GM12878 (cell line): ENCODE data around the gene ZNF644. TPM values are rescaled to one million over a fixed set of nuclear protein-coding genes. Genes with fewer than 3 reads are reported as not detected.

Experiments used
- ATAC-seq: fragments of 200-7000 bp; cut with Tn5 transposase; 3 replicates; pipeline ENCODE4 v1.9.1; 2020; ENCODE audit warnings: mild to moderate bottlenecking, moderate library complexity
- BruUV-seq: library from RNA; stranded (reverse); fragments of 400-500 nt; replicated peaks from 2 replicates; lab custom pipeline; 2021; lab: Mats Ljungman, UMichigan
- CTCF ChIA-PET: fragments of 300-600 bp; sonication (Branson Sonifier 250); formaldehyde crosslinking; extraction: SDS; loops from one replicate; lab custom pipeline; 2021; ENCODE audit warnings: inconsistent platforms; lab: Yijun Ruan, JAX
- POLR2A ChIA-PET: fragments of 350-600 bp; formaldehyde crosslinking; extraction: SDS; loops from one replicate; lab custom pipeline; 2021; ENCODE audit warnings: inconsistent platforms; lab: Charles Lee
- RAD21 ChIA-PET: fragments of 300-600 bp; sonication (Branson Sonifier 250); formaldehyde crosslinking; loops from one replicate; lab custom pipeline; 2023; ENCODE audit warnings: antibody characterized with exemption; ENCODE audit not compliant: unreplicated experiment; lab: Charles Lee
- SMC1A ChIA-PET: fragments of 300-600 bp; sonication (Branson Sonifier 250); formaldehyde crosslinking; loops from one replicate; lab custom pipeline; 2023; ENCODE audit not compliant: unreplicated experiment, uncharacterized antibody; lab: Charles Lee
- DNase-seq: peaks from one replicate; pipeline ENCODE4 v3.0.0-alpha.2; 2011; ENCODE audit warnings: low read depth, low spot score
- FAIRE-seq: peaks from 3 replicates; lab custom pipeline; 2011; peaks lifted over from hg19 to GRCh38; lab: Jason Lieb, UNC
- H2AFZ ChIP-seq: 2 replicates; pipeline ENCODE4 v1.6.0; 2011; ENCODE audit warnings: low read depth, low read length, control low read depth; ENCODE audit not compliant: control insufficient read depth
- H3K27ac ChIP-seq: 2 replicates; pipeline ENCODE4 v1.5.1; 2011; ENCODE audit warnings: control low read depth; ENCODE audit not compliant: control insufficient read depth, insufficient read depth
- H3K27me3 ChIP-seq, 2 experiments: replicated peaks in 1 of 2; 2 replicates each; pipeline versions ENCODE4 v1.6.0 to v1.6.1; 2011; ENCODE audit warnings: low read length in 1 of 2; ENCODE audit not compliant: control insufficient read depth in 2 of 2, insufficient read depth in 2 of 2
- H3K36me3 ChIP-seq, 2 experiments: 2 replicates each; pipeline ENCODE4 v1.5.1; 2011; ENCODE audit warnings: low read length in 1 of 2; ENCODE audit not compliant: control insufficient read depth in 2 of 2, insufficient read depth in 2 of 2
- H3K4me1 ChIP-seq: 2 replicates; pipeline ENCODE4 v1.6.1; 2011; ENCODE audit warnings: mild to moderate bottlenecking, low read length, moderate library complexity, mixed read lengths; ENCODE audit not compliant: control insufficient read depth, insufficient read depth
- H3K4me2 ChIP-seq: 2 replicates; pipeline ENCODE4 v1.6.0; 2011; ENCODE audit warnings: control low read depth; ENCODE audit not compliant: control insufficient read depth, insufficient read depth
- H3K4me3 ChIP-seq: fragments of 200-600 bp; sonication (generic); 2 replicates; pipeline ENCODE4 v1.5.1; 2016
- H3K79me2 ChIP-seq: 2 replicates; pipeline ENCODE4 v1.6.0; 2011; ENCODE audit warnings: low read length; ENCODE audit not compliant: control insufficient read depth, insufficient read depth
- H3K9ac ChIP-seq: 2 replicates; pipeline ENCODE4 v1.8.0; 2011; ENCODE audit warnings: low read length, control low read depth, mixed read lengths; ENCODE audit not compliant: control insufficient read depth, insufficient read depth
- H3K9me3 ChIP-seq: replicated peaks from 3 replicates; pipeline ENCODE4 v1.5.1; 2011; ENCODE audit warnings: mild to moderate bottlenecking, low read length; ENCODE audit not compliant: control insufficient read depth, insufficient read depth
- H4K20me1 ChIP-seq: 2 replicates; pipeline ENCODE4 v1.6.0; 2011; ENCODE audit not compliant: control insufficient read depth, insufficient read depth
- BCL11A ChIP-seq: IDR thresholded peaks from 2 replicates; pipeline ENCODE4 v1.6.1; 2011; ENCODE audit warnings: low read depth, low read length
- EGR1 ChIP-seq, 2 experiments: IDR thresholded peaks; 1 replicate in 1 of 2; 2 replicates in 1 of 2; pipeline ENCODE4 v1.6.1; 2011 to 2012; ENCODE audit warnings: low read depth in 2 of 2, low read length in 2 of 2, borderline replicate concordance in 1 of 2, mild to moderate bottlenecking in 1 of 2, moderate library complexity in 1 of 2
- SUZ12 ChIP-seq: fragments of 200-600 bp; sonication (generic); IDR thresholded peaks from one replicate; pipeline ENCODE4 v1.6.1; 2018; ENCODE audit warnings: antibody characterized with exemption, mild to moderate bottlenecking; ENCODE audit not compliant: unreplicated experiment
- in situ Hi-C: fragments of 300-500 bp; cut with MboI; formaldehyde crosslinking; loops from 9 replicates; pipeline ENCODE4 v1.14.3; 2018; ENCODE audit warnings: mixed read lengths
- intact Hi-C: fragments of 100-400 bp; cut with micrococcal nuclease; formaldehyde crosslinking; loops from one replicate; pipeline ENCODE4 v1.14.2; 2022; ENCODE audit not compliant: unreplicated experiment
- polyA plus RNA-seq, 11 experiments: library from polyadenylated mRNA; depleted of rRNA in 4 of 11; unstranded in 6 of 11; stranded (reverse) in 5 of 11; fragments of >200 nt; fragmentation: Nextera tagmentation in 4 of 11; fragmentation: Illumina TruSeq in 1 of 11; extraction: Ambion mirVana in 4 of 11; extraction: Trizol in 1 of 11; gene quantifications; 1 replicate in 1 of 11; 2 replicates in 10 of 11; pipeline versions ENCODE4 v1.2.1 to v1.2.3, GENCODE V29; 2011 to 2016; ENCODE audit warnings: inconsistent platforms in 2 of 11, missing spikeins in 2 of 11, low read depth in 1 of 11
- total RNA-seq, 4 experiments: library from RNA; depleted of rRNA in 3 of 4; stranded (reverse); fragments of >200 nt in 3 of 4; fragmentation: Illumina TruSeq in 1 of 4; extraction: Trizol in 1 of 4; gene quantifications; 2 replicates each; pipeline versions ENCODE4 v1.2.1 to v1.2.3, GENCODE V29; 2013 to 2021
- TF ChIP-seq, protein P1 (sequence below): fragments of 450-650 bp; IDR thresholded peaks from 2 replicates; pipeline ENCODE4 v1.6.1; 2016; ENCODE audit warnings: mild to moderate bottlenecking, moderate library complexity, borderline replicate concordance

The ZNF644 gene
- total and polyA plus RNA-seq, 10 of the 15 experiments (the other 5 are each of a cell fraction or from before 2014, with no cell fraction given), result 17.7 to 55.3 (median 29.5) TPM

DNA sequence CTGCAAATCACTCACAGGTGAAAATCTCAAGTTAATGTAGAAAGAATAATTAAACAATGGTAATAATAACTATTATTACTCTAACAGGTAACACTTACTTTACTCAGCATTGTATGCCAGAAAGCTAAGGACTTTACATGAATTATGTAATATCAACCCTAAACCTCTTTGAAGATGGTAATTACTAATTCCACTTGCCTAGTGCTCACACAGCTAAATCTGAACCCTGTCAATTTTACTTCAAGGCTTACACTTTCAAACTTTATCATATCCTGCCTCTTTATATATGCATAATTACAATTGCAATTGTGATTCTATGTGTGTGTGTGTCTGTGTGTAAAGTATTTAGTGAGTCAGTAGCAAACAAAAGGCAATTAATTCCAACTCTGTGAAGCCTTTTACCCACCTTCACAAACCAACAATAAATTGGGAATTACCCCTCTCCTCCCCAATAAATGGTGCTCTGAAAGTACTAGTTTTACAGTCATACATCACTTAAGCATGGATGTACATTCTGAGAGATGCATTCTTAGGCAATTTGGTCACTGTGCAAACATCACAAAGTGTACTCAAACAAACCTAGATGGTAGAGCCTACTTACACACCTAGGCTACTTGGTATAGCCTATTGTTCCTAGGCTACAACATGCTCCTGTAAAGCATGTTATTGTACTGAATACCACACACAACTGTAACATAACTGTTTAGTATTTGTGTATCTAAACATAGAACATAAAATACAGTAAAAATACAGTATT, 5.9 kb downstream of the ZNF644 start:
- H3K79me2 ChIP-seq, result peaks cover 92% of the 10 kb centered on the region
- no peak overlapping the region for H2AFZ ChIP-seq
- ATAC-seq, result peak; percentile 15
- ChIA-PET CTCF (interaction anchor here (3.0 to 3.3 kb wide), 2 partner anchors 150 kb away, joined by 16 to 62 read pairs; no protein-coding TSS in a partner anchor), RAD21 (interaction anchor here (2.4 to 2.6 kb wide), 2 partner anchors 11 to 294 kb away, joined by 9 to 14 read pairs; no protein-coding TSS in a partner anchor)
- H3K9ac ChIP-seq, result no peak overlapping the region
- BruUV-seq, result no TSS peak
- peak overlapping the region; percentile 38; the same call in 1 of the 2 replicates for H3K4me3 ChIP-seq
- no peak overlapping the region; the same call in 1 of the 2 replicates for H3K27ac ChIP-seq
- FAIRE-seq, result no peak
- H3K4me2 ChIP-seq, result peak overlapping the region; percentile 40; the same call in 1 of the 2 replicates
- DNase-seq, result no peak
- in situ Hi-C loops (no loop called here), intact Hi-C loops (no loop called here)
- H4K20me1 ChIP-seq, result no peaks in the 10 kb centered on the region
- no peaks in the 10 kb centered on the region; the same call in 2 of the 3 replicates for H3K9me3 ChIP-seq
- H3K27me3 ChIP-seq, result no peaks in the 10 kb centered on the region
- H3K36me3 ChIP-seq, result 0 out of 4 replicates have a peak, but pooled peaks cover 0 to 3% of the 10 kb centered on the region in 2 experiments
- no peaks in the 10 kb centered on the region for H3K4me1 ChIP-seq
- TF ChIP-seq, protein P1, sequence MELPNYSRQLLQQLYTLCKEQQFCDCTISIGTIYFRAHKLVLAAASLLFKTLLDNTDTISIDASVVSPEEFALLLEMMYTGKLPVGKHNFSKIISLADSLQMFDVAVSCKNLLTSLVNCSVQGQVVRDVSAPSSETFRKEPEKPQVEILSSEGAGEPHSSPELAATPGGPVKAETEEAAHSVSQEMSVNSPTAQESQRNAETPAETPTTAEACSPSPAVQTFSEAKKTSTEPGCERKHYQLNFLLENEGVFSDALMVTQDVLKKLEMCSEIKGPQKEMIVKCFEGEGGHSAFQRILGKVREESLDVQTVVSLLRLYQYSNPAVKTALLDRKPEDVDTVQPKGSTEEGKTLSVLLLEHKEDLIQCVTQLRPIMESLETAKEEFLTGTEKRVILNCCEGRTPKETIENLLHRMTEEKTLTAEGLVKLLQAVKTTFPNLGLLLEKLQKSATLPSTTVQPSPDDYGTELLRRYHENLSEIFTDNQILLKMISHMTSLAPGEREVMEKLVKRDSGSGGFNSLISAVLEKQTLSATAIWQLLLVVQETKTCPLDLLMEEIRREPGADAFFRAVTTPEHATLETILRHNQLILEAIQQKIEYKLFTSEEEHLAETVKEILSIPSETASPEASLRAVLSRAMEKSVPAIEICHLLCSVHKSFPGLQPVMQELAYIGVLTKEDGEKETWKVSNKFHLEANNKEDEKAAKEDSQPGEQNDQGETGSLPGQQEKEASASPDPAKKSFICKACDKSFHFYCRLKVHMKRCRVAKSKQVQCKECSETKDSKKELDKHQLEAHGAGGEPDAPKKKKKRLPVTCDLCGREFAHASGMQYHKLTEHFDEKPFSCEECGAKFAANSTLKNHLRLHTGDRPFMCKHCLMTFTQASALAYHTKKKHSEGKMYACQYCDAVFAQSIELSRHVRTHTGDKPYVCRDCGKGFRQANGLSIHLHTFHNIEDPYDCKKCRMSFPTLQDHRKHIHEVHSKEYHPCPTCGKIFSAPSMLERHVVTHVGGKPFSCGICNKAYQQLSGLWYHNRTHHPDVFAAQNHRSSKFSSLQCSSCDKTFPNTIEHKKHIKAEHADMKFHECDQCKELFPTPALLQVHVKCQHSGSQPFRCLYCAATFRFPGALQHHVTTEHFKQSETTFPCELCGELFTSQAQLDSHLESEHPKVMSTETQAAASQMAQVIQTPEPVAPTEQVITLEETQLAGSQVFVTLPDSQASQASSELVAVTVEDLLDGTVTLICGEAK, result no peak
- TF ChIP-seq BCL11A (no peak), SUZ12 (no peak), EGR1 (IDR thresholded peaks at IDR 0.05; ENCODE audit: borderline replicate concordance in 1 of 2, low read depth in 2 of 2, low read length in 2 of 2) (no peak)
- TF ChIP-seq, all 136 proteins: peak for 0
- ChIA-PET POLR2A (interaction anchor here (0.5 kb wide), 1 partner anchor 933 kb away, joined by 3 read pairs; no protein-coding TSS in a partner anchor), SMC1A (interaction anchor here (0.9 to 3.3 kb wide), 3 partner anchors 9 to 12 kb away, joined by 4 to 22 read pairs (median 7); no protein-coding TSS in a partner anchor)
